GM19099 (cell line): ENCODE data around the gene ABCA4.

Source experiments
- POLR2A ChIP-seq: IDR thresholded peaks from 3 replicates; pipeline ENCODE4 v1.6.1; 2011; ENCODE audit warnings: low read depth; ENCODE audit not compliant: insufficient read length; ENCODE audit errors: extremely low read depth

Gene ABCA4

GRCh38 chr1:94002046-94002787 is 118.7 kb downstream of the ABCA4 start:
- TF ChIP-seq POLR2A = no peak

GRCh38 chr1:94001397-94002045 is 119.4 kb downstream of the ABCA4 start:
- TF ChIP-seq POLR2A = no peak

- TF ChIP-seq POLR2A = no peak
Measured at GRCh38 chr1:94000510-94001282, 120.3 kb downstream of the ABCA4 start.

GRCh38 chr1:93999840-94000415 is 121.0 kb downstream of the ABCA4 start:
- TF ChIP-seq POLR2A = no peak

GRCh38 chr1:93997756-93998155 is 123.2 kb downstream of the ABCA4 start:
- no peak for TF ChIP-seq POLR2A

GRCh38 chr1:93995837-93996536 is 125.0 kb downstream of the ABCA4 start:
- no peak for TF ChIP-seq POLR2A

- no peak for TF ChIP-seq POLR2A
Measured at GRCh38 chr1:93993731-93994130, 127.2 kb downstream of the ABCA4 start.

GRCh38 chr1:93992954-93993353 is 128.0 kb downstream of the ABCA4 start:
- TF ChIP-seq POLR2A = no peak

- TF ChIP-seq POLR2A = no peak
Measured at GRCh38 chr1:93992190-93992589, 128.8 kb downstream of the ABCA4 start.

GRCh38 chr1:93991271-93991670 is 129.7 kb downstream of the ABCA4 start:
- TF ChIP-seq POLR2A = no peak

- no peak for TF ChIP-seq POLR2A
Measured at GRCh38 chr1:93990010-93990409, 130.9 kb downstream of the ABCA4 start.

GRCh38 chr1:93989601-93990000 is 131.3 kb downstream of the ABCA4 start:
- TF ChIP-seq POLR2A = no peak

GRCh38 chr1:93988634-93989350 is 132.2 kb downstream of the ABCA4 start:
- no peak for TF ChIP-seq POLR2A

GRCh38 chr1:93981274-93981667 is 139.7 kb downstream of the ABCA4 start:
- no peak for TF ChIP-seq POLR2A
